HG03575 (cell line): ENCODE measurements around the gene TSSK6.

ENCODE experiments used
- ATAC-seq: cut with Tn5 transposase; IDR thresholded peaks from one replicate; pipeline ENCODE4 v1.9.1; 2021; ENCODE audit not compliant: unreplicated experiment, insufficient number of reproducible peaks, low FRiP score; ENCODE audit errors: extremely low read depth

TSSK6 gene

GRCh38 chr19:19546751-19547162 lies 31.4 kb upstream of the TSSK6 start:
- ATAC-seq, result no peak

- no peak for ATAC-seq
Observed at GRCh38 chr19:19545707-19546106, 30.4 kb upstream of the TSSK6 start.

- ATAC-seq, result no peak
Observed at GRCh38 chr19:19544954-19545591, 29.7 kb upstream of the TSSK6 start.

GRCh38 chr19:19544257-19544953 lies 29.1 kb upstream of the TSSK6 start:
- ATAC-seq, result no peak

GRCh38 chr19:19543640-19544039 lies 28.3 kb upstream of the TSSK6 start:
- no peak for ATAC-seq

GRCh38 chr19:19543101-19543500 lies 27.8 kb upstream of the TSSK6 start:
- no peak for ATAC-seq

- no peak for ATAC-seq
Observed at GRCh38 chr19:19542507-19542906, 27.2 kb upstream of the TSSK6 start.

- no peak for ATAC-seq
Observed at GRCh38 chr19:19541616-19542015, 26.3 kb upstream of the TSSK6 start.

- ATAC-seq, result no peak
Observed at GRCh38 chr19:19540715-19541515, 25.6 kb upstream of the TSSK6 start.

GRCh38 chr19:19540064-19540714 lies 24.8 kb upstream of the TSSK6 start:
- ATAC-seq, result no peak

GRCh38 chr19:19539698-19540063 lies 24.3 kb upstream of the TSSK6 start:
- ATAC-seq, result no peak

GRCh38 chr19:19538785-19539166 lies 23.4 kb upstream of the TSSK6 start:
- ATAC-seq, result no peak

- ATAC-seq, result no peak
Observed at GRCh38 chr19:19538061-19538784, 22.9 kb upstream of the TSSK6 start, which contains the start of gene CILP2. TSS of gene CILP2 (plus strand) at chr19:19538265. CDS start at chr19:19538350, 85 bp downstream.

GRCh38 chr19:19537075-19538048 lies 22.0 kb upstream of the TSSK6 start:
- ATAC-seq, result no peak

GRCh38 chr19:19535311-19536191 lies 20.2 kb upstream of the TSSK6 start:
- ATAC-seq, result no peak

GRCh38 chr19:19534556-19535265 lies 19.4 kb upstream of the TSSK6 start:
- no peak for ATAC-seq
